ENCODE measurements around the gene PROZ. TPM values are rescaled to one million over a fixed set of nuclear protein-coding genes. Genes with fewer than 3 reads are reported as not detected.
A peak's percentile ranks its signal among the peaks of the same experiment; 100 is the strongest.

The PROZ gene
- total and polyA plus RNA-seq, 2 of the 13 experiments (the other 11 are each of a cell fraction or from before 2014, with no cell fraction given): 5.6 to 22.5 TPM

DNA sequence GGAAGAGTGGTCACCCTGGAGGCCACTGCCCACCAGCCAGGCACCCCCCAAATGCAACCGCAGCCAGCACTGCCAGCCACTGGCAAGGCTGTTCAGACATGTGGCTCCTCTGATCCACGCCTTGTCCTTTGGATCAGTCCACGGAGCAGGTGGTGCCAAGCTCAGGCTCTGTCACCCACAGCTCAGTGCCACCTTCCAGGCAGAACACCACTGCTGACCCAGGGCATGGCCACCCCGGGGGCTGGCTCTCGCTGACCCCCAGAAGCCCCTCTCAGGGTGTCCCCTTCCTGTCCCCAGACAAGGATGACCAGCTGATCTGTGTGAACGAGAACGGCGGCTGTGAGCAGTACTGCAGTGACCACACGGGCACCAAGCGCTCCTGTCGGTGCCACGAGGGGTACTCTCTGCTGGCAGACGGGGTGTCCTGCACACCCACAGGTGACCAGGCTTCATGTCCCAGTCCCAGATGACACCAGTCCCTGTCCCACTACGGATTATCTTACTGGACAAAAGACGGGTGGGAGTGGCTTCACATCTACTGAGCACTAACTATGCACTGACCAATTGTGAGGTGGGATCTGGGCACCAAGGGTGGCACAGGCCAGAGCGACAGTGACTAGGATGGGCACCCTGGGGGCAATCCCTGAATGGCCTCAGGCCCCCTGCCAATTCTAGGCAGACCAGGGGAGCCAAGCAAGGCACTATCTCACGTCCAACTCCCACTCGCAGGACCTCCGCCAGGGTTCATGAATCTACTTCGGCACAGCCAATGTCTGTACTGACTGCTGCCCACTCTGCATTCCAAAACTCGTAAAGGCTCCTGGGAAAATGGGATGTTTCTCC lies 42.9 kb upstream of the PROZ start (continued):
- TF ChIP-seq, protein P1, sequence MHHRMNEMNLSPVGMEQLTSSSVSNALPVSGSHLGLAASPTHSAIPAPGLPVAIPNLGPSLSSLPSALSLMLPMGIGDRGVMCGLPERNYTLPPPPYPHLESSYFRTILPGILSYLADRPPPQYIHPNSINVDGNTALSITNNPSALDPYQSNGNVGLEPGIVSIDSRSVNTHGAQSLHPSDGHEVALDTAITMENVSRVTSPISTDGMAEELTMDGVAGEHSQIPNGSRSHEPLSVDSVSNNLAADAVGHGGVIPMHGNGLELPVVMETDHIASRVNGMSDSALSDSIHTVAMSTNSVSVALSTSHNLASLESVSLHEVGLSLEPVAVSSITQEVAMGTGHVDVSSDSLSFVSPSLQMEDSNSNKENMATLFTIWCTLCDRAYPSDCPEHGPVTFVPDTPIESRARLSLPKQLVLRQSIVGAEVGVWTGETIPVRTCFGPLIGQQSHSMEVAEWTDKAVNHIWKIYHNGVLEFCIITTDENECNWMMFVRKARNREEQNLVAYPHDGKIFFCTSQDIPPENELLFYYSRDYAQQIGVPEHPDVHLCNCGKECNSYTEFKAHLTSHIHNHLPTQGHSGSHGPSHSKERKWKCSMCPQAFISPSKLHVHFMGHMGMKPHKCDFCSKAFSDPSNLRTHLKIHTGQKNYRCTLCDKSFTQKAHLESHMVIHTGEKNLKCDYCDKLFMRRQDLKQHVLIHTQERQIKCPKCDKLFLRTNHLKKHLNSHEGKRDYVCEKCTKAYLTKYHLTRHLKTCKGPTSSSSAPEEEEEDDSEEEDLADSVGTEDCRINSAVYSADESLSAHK (CRISPR knock-in tag; IDR thresholded peaks at IDR 0.05; ENCODE audit: borderline replicate concordance): no peak
- TF ChIP-seq, protein P2, sequence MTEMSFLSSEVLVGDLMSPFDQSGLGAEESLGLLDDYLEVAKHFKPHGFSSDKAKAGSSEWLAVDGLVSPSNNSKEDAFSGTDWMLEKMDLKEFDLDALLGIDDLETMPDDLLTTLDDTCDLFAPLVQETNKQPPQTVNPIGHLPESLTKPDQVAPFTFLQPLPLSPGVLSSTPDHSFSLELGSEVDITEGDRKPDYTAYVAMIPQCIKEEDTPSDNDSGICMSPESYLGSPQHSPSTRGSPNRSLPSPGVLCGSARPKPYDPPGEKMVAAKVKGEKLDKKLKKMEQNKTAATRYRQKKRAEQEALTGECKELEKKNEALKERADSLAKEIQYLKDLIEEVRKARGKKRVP (CRISPR knock-in tag; IDR thresholded peaks at IDR 0.05): no peak
- TF ChIP-seq POLR2AphosphoS5 (IDR thresholded peaks at IDR 0.05; ENCODE audit: low read depth, low read length): 0 out of 2 replicates have a peak, but pooled peaks have one; percentile 28
- no peak for TF ChIP-seq ZNF160 (CRISPR knock-in tag; IDR thresholded peaks at IDR 0.05)
- TF ChIP-seq HNRNPL (IDR thresholded peaks at IDR 0.05; ENCODE audit: low read depth, low read length): 0 out of 2 replicates have a peak, but pooled peaks have one; percentile 30
- TF ChIP-seq, protein P3, sequence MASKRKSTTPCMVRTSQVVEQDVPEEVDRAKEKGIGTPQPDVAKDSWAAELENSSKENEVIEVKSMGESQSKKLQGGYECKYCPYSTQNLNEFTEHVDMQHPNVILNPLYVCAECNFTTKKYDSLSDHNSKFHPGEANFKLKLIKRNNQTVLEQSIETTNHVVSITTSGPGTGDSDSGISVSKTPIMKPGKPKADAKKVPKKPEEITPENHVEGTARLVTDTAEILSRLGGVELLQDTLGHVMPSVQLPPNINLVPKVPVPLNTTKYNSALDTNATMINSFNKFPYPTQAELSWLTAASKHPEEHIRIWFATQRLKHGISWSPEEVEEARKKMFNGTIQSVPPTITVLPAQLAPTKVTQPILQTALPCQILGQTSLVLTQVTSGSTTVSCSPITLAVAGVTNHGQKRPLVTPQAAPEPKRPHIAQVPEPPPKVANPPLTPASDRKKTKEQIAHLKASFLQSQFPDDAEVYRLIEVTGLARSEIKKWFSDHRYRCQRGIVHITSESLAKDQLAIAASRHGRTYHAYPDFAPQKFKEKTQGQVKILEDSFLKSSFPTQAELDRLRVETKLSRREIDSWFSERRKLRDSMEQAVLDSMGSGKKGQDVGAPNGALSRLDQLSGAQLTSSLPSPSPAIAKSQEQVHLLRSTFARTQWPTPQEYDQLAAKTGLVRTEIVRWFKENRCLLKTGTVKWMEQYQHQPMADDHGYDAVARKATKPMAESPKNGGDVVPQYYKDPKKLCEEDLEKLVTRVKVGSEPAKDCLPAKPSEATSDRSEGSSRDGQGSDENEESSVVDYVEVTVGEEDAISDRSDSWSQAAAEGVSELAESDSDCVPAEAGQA (IDR thresholded peaks at IDR 0.05; ENCODE audit: low read depth): no peak
- TF ChIP-seq, protein P3 (CRISPR knock-in tag; IDR thresholded peaks at IDR 0.05; ENCODE audit: borderline replicate concordance): no peak
- no peak for TF ChIP-seq ZNF670 (CRISPR knock-in tag; IDR thresholded peaks at IDR 0.05; ENCODE audit: borderline replicate concordance)
- no peak for TF ChIP-seq PRPF4 (IDR thresholded peaks at IDR 0.05; ENCODE audit: low read depth, low read length, poor library complexity, severe bottlenecking)
- TF ChIP-seq ZNF253 (CRISPR knock-in tag; IDR thresholded peaks at IDR 0.05; ENCODE audit: borderline replicate concordance): no peak
- no peak for TF ChIP-seq SMARCE1 (IDR thresholded peaks at IDR 0.05; ENCODE audit: borderline replicate concordance)
- TF ChIP-seq, protein P4, sequence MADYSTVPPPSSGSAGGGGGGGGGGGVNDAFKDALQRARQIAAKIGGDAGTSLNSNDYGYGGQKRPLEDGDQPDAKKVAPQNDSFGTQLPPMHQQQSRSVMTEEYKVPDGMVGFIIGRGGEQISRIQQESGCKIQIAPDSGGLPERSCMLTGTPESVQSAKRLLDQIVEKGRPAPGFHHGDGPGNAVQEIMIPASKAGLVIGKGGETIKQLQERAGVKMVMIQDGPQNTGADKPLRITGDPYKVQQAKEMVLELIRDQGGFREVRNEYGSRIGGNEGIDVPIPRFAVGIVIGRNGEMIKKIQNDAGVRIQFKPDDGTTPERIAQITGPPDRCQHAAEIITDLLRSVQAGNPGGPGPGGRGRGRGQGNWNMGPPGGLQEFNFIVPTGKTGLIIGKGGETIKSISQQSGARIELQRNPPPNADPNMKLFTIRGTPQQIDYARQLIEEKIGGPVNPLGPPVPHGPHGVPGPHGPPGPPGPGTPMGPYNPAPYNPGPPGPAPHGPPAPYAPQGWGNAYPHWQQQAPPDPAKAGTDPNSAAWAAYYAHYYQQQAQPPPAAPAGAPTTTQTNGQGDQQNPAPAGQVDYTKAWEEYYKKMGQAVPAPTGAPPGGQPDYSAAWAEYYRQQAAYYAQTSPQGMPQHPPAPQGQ (CRISPR knock-in tag; IDR thresholded peaks at IDR 0.05; ENCODE audit: borderline replicate concordance): no peak

All from HepG2 (cell line).